Measurements from ENCODE around the gene ADAMTS1. TPM values are rescaled to one million over a fixed set of nuclear protein-coding genes. Genes with fewer than 3 reads are reported as not detected.

ADAMTS1 gene
- total and polyA plus RNA-seq, 2 of the 4 experiments (the other 2 are of a cell fraction), result 116 to 317 TPM

GRCh38 chr21:26840912-26841311 lies 4.3 kb downstream of the ADAMTS1 start:
- H3K18ac ChIP-seq (ENCODE audit: low read depth, low read length), result no peak overlapping the region
- no peak overlapping the region for H3K27ac ChIP-seq (ENCODE audit: insufficient read depth, low read length)
- H3K23ac ChIP-seq (ENCODE audit: low read depth, low read length), result no peak overlapping the region; the same call in 1 of the 2 replicates
- H3K9me1 ChIP-seq (ENCODE audit: insufficient read depth, low read length), result peaks cover 17% of the 10 kb centered on the region
- DNase-seq (peak; percentile 76), ATAC-seq (ENCODE audit: low read depth) (no peak)
- H2AK9ac ChIP-seq (replicated peaks; ENCODE audit: low read depth, low read length, poor library complexity), result peak overlapping the region; percentile 37
- H3K4me2 ChIP-seq (ENCODE audit: low read depth, low read length), result peak overlapping the region; percentile 43; the same call in 1 of the 2 replicates
- H3K4ac ChIP-seq (ENCODE audit: low read depth, low read length), result no peak overlapping the region
- no peak overlapping the region for H2BK20ac ChIP-seq (ENCODE audit: low read depth, low read length)
- dilution Hi-C loops (cut with HindIII; ENCODE audit: low sequenced_read_pairs, unreplicated experiment) (no loop called here), in situ Hi-C loops (cut with MboI; ENCODE audit: low sequenced_read_pairs) (loop anchor here (5.0 to 10.0 kb wide), 2 partner anchors 74 to 1954 kb away; no protein-coding TSS in a partner anchor), intact Hi-C loops (cut with micrococcal nuclease) (loop anchor here (10.0 kb wide), 3 partner anchors 1584 to 1934 kb away; no protein-coding TSS in a partner anchor)
- H4K5ac ChIP-seq (ENCODE audit: low read depth, low read length), result no peak overlapping the region
- H3K4me1 ChIP-seq (ENCODE audit: control insufficient read depth, insufficient read depth, low read length), result peaks cover 4% of the 10 kb centered on the region
- no peak overlapping the region for H3K9ac ChIP-seq (ENCODE audit: low read depth, low read length)
- WGBS, 2 experiments (ENCODE audit: extremely low coverage in 2 of 2, insufficient read length in 1 of 2), result 68% methylated on average over 3 of the region's 7 CpGs; no CpG with 5 or more reads in 1 of the 2 experiments
- peaks cover 86% of the 10 kb centered on the region for H4K20me1 ChIP-seq (ENCODE audit: insufficient read depth, low read length)
- H3K27me3 ChIP-seq (ENCODE audit: control insufficient read depth, insufficient read depth, low read length), result no peaks in the 10 kb centered on the region
- no peak overlapping the region for H4K91ac ChIP-seq (ENCODE audit: insufficient read depth, low read depth, low read length)
- no peak overlapping the region for H2BK120ac ChIP-seq (ENCODE audit: low read depth, low read length)
- H3K56ac ChIP-seq (ENCODE audit: extremely low read depth, insufficient read depth, low read length), result no peak overlapping the region
- peaks cover 3 to 70% of the 10 kb centered on the region in 2 experiments for H3K79me1 ChIP-seq (ENCODE audit: low read depth in 1 of 2, low read length in 2 of 2)
- H2BK15ac ChIP-seq (ENCODE audit: low read depth, low read length), result no peak overlapping the region
- H4K8ac ChIP-seq (ENCODE audit: low read depth in 2 of 2, low read length in 2 of 2), result no peak overlapping the region
- H3K4me3 ChIP-seq (ENCODE audit: insufficient read depth, low read depth, low read length), result peak overlapping the region; percentile 1; the same call in 1 of the 2 replicates
- CTCF ChIA-PET, result interaction anchor here (1.3 kb wide), 1 partner anchor 25 kb away, joined by 3 read pairs; no protein-coding TSS in a partner anchor
- H2AFZ ChIP-seq (replicated peaks; ENCODE audit: low read length, poor library complexity), result no peak overlapping the region
- no peaks in the 10 kb centered on the region for H3K9me3 ChIP-seq (ENCODE audit: control insufficient read depth, insufficient read depth, low read length)
- no TSS peak for BruUV-seq (replicated peaks)
- no peak overlapping the region; the same call in 1 of the 2 replicates for H3K14ac ChIP-seq (replicated peaks; ENCODE audit: low read depth, low read length)
- H2AK5ac ChIP-seq (ENCODE audit: low read depth, low read length), result peak overlapping the region; percentile 22; the same call in 1 of the 2 replicates
- TF ChIP-seq, protein P1, sequence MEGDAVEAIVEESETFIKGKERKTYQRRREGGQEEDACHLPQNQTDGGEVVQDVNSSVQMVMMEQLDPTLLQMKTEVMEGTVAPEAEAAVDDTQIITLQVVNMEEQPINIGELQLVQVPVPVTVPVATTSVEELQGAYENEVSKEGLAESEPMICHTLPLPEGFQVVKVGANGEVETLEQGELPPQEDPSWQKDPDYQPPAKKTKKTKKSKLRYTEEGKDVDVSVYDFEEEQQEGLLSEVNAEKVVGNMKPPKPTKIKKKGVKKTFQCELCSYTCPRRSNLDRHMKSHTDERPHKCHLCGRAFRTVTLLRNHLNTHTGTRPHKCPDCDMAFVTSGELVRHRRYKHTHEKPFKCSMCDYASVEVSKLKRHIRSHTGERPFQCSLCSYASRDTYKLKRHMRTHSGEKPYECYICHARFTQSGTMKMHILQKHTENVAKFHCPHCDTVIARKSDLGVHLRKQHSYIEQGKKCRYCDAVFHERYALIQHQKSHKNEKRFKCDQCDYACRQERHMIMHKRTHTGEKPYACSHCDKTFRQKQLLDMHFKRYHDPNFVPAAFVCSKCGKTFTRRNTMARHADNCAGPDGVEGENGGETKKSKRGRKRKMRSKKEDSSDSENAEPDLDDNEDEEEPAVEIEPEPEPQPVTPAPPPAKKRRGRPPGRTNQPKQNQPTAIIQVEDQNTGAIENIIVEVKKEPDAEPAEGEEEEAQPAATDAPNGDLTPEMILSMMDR (conservative IDR thresholded peaks at IDR 0.05; ENCODE audit: low read depth, low read length), result peak; percentile 21; the same call in 1 of the 2 replicates
- TF ChIP-seq FOS (IDR thresholded peaks at IDR 0.05; ENCODE audit: low read depth, low read length), result no peak
- peak; percentile 30; the same call in 1 of the 2 replicates for TF ChIP-seq USF2 (IDR thresholded peaks at IDR 0.05; ENCODE audit: low read depth, low read length)
- no peak for TF ChIP-seq ELK1 (IDR thresholded peaks at IDR 0.05; ENCODE audit: borderline replicate concordance, low read depth, low read length)
- peak; percentile 88 for TF ChIP-seq CEBPB (IDR thresholded peaks at IDR 0.05; ENCODE audit: low read depth, low read length)
- peak; percentile 47; the same call in 1 of the 2 replicates for TF ChIP-seq BHLHE40 (IDR thresholded peaks at IDR 0.05; ENCODE audit: low read depth, low read length)
- H3K36me3 ChIP-seq (ENCODE audit: control insufficient read depth, insufficient read depth, low read length), result peaks cover 59% of the 10 kb centered on the region
- no peak overlapping the region for H2BK5ac ChIP-seq (ENCODE audit: low read depth, low read length, poor library complexity, severe bottlenecking)
- POLR2A ChIA-PET (ENCODE audit: unreplicated experiment), result interaction anchor here (0.7 kb wide), 1 partner anchor 24 kb away, joined by 3 read pairs; no protein-coding TSS in a partner anchor
